ENCODE measurements around the gene SLC9A2. TPM values are rescaled to one million over a fixed set of nuclear protein-coding genes. Genes with fewer than 3 reads are reported as not detected.

The SLC9A2 gene
- total RNA-seq, 1 donor from 2014 or later, result not detected

DNA sequence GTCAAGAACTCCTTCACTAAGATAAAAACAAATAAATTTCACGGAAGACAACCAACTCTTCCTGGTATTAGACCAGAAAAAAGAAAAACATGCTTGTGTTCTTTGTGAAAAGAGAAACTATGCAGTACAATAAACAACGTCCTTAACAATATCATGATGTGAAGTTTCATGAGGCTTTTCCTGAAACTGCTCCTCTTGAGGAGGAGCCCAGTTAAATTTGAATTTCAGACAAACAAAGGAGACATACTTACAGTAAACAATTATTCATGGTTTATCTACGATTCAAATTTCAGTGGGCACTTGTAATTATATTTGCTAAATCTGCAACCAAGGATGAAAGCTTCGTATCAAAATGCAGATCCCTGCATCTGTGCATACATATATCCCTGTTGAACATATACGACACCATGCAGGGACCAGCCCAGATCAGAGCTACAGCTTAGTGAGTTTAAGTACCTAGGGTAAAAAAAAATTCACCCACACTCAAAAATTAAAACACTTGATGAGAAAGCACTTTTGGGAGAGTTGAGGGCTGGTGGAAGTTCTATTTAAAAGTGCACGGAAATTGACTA is 24.8 kb upstream of the SLC9A2 start:
- Histone ChIP-seq H3K4me3 (no peak overlapping the region), H3K9ac (no peak overlapping the region), H4K20me1 (ENCODE audit: low read depth) (no peaks in the 10 kb centered on the region), H3F3A (ENCODE audit: low read depth) (no peaks in the 10 kb centered on the region), H3K4me1 (no peaks in the 10 kb centered on the region), H3K27ac (no peak overlapping the region), H3K9me3 (ENCODE audit: low read depth) (no peaks in the 10 kb centered on the region), H2AFZ (replicated peaks) (no peak overlapping the region), H3K27me3 (no peaks in the 10 kb centered on the region), H3K4me2 (no peak overlapping the region), H3K36me3 (no peaks in the 10 kb centered on the region), H3K79me2 (ENCODE audit: low read depth) (no peaks in the 10 kb centered on the region)
- TF ChIP-seq EZH2 (IDR thresholded peaks at IDR 0.05) (no peak), EZH2phosphoT487 (IDR thresholded peaks at IDR 0.05) (no peak)
- TF ChIP-seq, protein P1, sequence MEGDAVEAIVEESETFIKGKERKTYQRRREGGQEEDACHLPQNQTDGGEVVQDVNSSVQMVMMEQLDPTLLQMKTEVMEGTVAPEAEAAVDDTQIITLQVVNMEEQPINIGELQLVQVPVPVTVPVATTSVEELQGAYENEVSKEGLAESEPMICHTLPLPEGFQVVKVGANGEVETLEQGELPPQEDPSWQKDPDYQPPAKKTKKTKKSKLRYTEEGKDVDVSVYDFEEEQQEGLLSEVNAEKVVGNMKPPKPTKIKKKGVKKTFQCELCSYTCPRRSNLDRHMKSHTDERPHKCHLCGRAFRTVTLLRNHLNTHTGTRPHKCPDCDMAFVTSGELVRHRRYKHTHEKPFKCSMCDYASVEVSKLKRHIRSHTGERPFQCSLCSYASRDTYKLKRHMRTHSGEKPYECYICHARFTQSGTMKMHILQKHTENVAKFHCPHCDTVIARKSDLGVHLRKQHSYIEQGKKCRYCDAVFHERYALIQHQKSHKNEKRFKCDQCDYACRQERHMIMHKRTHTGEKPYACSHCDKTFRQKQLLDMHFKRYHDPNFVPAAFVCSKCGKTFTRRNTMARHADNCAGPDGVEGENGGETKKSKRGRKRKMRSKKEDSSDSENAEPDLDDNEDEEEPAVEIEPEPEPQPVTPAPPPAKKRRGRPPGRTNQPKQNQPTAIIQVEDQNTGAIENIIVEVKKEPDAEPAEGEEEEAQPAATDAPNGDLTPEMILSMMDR (IDR thresholded peaks at IDR 0.05), result no peak
- DNase-seq (ENCODE audit: low spot score), result no peak
- Mint-ChIP-seq H3K4me3 (no peak overlapping the region), H3K9me3 (no peaks in the 10 kb centered on the region), H3K27ac (no peak overlapping the region), H3K36me3 (no peaks in the 10 kb centered on the region), H3K4me1 (no peaks in the 10 kb centered on the region), H3K27me3 (ENCODE audit: insufficient read depth, low read depth) (no peaks in the 10 kb centered on the region)

GRCh38 chr2:102597788-102598187 is 21.6 kb upstream of the SLC9A2 start:
- no peak for DNase-seq (ENCODE audit: low spot score)

DNA sequence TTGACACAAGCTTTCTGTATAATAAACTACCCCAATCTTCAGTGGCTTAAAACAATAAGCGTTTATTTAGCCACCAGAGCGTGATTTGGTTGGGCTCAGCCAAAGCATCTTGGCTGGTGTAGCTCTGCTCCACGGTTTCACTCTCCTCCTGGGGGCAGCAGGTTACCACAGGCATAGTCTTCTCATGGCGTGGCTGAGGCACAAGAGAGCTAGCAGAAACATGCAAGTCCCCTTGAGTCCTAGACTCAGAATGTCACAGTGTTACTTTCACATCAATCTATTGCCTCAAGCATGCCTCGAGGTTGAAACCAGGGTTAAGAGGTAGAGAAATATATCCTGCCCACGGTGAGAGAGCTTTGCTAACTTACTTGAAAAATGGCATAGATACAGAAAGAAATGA is 19.9 kb upstream of the SLC9A2 start:
- DNase-seq (ENCODE audit: low spot score), result no peak
- no peaks in the 10 kb centered on the region for H4K20me1 ChIP-seq (ENCODE audit: low read depth)
- no peaks in the 10 kb centered on the region for H3K79me2 ChIP-seq (ENCODE audit: low read depth)
- no peak overlapping the region for H3K27ac Mint-ChIP-seq
- peak overlapping the region; percentile 35 for H2AFZ ChIP-seq (replicated peaks)
- no peaks in the 10 kb centered on the region for H3K9me3 ChIP-seq (ENCODE audit: low read depth)
- H3K36me3 ChIP-seq, result no peaks in the 10 kb centered on the region
- no peaks in the 10 kb centered on the region for H3F3A ChIP-seq (ENCODE audit: low read depth)
- H3K4me2 ChIP-seq, result no peak overlapping the region
- no peak overlapping the region for H3K9ac ChIP-seq
- H3K27me3 ChIP-seq, result no peaks in the 10 kb centered on the region
- no peaks in the 10 kb centered on the region for H3K9me3 Mint-ChIP-seq
- no peak overlapping the region for H3K4me3 ChIP-seq
- H3K4me1 Mint-ChIP-seq, result no peaks in the 10 kb centered on the region
- H3K36me3 Mint-ChIP-seq, result no peaks in the 10 kb centered on the region
- peaks cover 2% of the 10 kb centered on the region for H3K4me1 ChIP-seq
- TF ChIP-seq, protein P1 (IDR thresholded peaks at IDR 0.05), result no peak
- TF ChIP-seq EZH2phosphoT487 (IDR thresholded peaks at IDR 0.05), result no peak
- no peak for TF ChIP-seq EZH2 (IDR thresholded peaks at IDR 0.05)
- no peak overlapping the region for H3K27ac ChIP-seq
- H3K27me3 Mint-ChIP-seq (ENCODE audit: insufficient read depth, low read depth), result no peaks in the 10 kb centered on the region
- no peak overlapping the region for H3K4me3 Mint-ChIP-seq

More at GRCh38 chr2:102597788-102598187, 21.6 kb upstream of the SLC9A2 start:
- H3K79me2 ChIP-seq (ENCODE audit: low read depth), result no peaks in the 10 kb centered on the region
- H3K4me2 ChIP-seq, result no peak overlapping the region
- H4K20me1 ChIP-seq (ENCODE audit: low read depth), result no peaks in the 10 kb centered on the region
- Mint-ChIP-seq H3K27me3 (ENCODE audit: insufficient read depth, low read depth) (no peaks in the 10 kb centered on the region), H3K4me3 (no peak overlapping the region), H3K4me1 (no peaks in the 10 kb centered on the region), H3K27ac (no peak overlapping the region), H3K9me3 (no peaks in the 10 kb centered on the region), H3K36me3 (no peaks in the 10 kb centered on the region)
- no peak overlapping the region for H2AFZ ChIP-seq (replicated peaks)
- TF ChIP-seq, protein P1 (IDR thresholded peaks at IDR 0.05), result no peak
- no peak for TF ChIP-seq EZH2 (IDR thresholded peaks at IDR 0.05)
- H3K27me3 ChIP-seq, result no peaks in the 10 kb centered on the region
- H3K27ac ChIP-seq, result no peak overlapping the region
- no peaks in the 10 kb centered on the region for H3K36me3 ChIP-seq
- no peak overlapping the region for H3K4me3 ChIP-seq
- H3K9ac ChIP-seq, result no peak overlapping the region
- H3K4me1 ChIP-seq, result no peaks in the 10 kb centered on the region
- H3F3A ChIP-seq (ENCODE audit: low read depth), result no peaks in the 10 kb centered on the region
- no peaks in the 10 kb centered on the region for H3K9me3 ChIP-seq (ENCODE audit: low read depth)

Measured in neural progenitor cell (in vitro differentiated cells).